GM19193 (cell line): Measurements from ENCODE around the gene PLA2G4B.

Source experiments
- POLR2A ChIP-seq: IDR thresholded peaks from 4 replicates; pipeline ENCODE4 v1.6.1; 2011; ENCODE audit not compliant: insufficient read depth, insufficient read length; ENCODE audit errors: extremely low read depth

PLA2G4B gene

DNA sequence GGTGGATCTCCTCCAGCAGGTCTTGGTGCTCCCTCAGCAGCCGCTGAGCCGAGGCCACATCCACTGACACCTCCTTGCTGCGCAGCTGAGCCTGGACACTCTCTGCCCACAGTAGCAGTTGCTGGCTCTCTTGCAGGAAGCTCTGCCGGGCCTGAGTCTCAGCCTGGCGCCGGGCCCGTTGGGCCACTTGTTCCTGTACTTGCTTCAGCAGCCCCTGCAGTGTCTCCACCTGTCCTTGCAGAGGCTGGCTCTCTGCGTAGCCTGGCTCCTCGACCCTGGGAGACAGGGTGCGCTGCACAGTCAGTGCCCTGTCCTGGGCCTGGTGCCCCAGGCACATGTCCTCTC is 39.7 kb downstream of the PLA2G4B start:
- no peak for TF ChIP-seq POLR2A

DNA sequence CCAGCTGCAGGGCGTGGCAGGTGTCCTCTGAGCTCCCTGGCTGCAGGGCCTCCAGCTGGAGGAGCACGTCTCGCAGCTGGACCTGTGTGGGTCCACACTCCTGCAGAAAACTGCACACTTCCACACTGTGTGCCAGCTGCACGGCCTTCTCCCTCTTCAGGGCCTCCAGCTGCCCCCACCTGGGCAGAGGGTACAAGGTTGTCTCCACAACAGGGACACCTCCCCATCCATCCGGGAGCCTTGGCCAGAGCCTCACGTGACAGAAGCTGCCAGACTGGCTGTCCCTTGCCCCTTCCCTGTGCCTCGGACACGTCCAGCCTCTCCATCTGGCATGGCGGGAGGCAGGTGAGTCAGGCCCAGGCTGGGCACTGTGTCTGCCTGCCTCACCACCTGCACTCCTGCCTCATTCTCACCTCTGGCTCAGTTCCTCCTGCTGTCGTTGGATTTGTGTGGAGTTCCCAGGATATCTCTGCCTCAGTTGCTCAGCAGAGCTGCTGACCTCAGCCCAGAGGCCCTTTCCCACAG is 40.7 kb downstream of the PLA2G4B start:
- no peak for TF ChIP-seq POLR2A

DNA sequence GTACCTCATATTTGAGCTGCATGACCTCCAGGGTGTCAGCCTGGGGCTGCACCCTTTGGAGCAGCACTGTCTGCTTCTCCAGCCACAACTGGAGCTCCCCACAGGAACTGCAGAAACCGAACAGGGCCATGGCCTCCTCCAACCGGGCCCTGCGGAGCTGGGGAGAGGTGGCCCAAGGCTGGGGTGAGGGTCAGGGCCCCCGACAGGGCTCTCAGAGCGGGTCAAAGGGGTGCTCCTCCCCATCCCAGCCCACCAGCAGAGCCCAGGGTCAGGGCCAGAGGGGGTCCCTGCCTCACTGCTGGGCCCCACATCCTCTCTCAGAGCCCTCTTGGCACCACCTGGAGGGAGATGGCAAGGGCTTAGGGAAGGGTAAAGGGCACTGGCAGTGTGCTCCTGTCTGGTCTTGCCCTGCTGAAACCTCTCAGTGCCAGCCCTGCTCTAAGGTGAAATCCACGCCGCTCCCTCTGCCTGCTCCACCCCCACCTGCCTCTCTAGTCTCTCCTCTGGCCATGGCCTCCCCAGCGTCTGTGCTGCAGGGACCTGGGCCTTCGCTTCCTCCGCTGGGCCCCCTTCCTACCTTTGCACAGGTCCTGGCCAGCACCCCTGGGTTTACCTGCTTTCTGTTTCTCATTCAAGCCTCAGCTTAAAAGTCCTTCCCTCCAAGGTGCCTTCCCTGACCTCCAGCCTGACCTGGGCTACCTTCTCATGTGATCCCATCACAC is 41.7 kb downstream of the PLA2G4B start:
- TF ChIP-seq POLR2A = no peak

DNA sequence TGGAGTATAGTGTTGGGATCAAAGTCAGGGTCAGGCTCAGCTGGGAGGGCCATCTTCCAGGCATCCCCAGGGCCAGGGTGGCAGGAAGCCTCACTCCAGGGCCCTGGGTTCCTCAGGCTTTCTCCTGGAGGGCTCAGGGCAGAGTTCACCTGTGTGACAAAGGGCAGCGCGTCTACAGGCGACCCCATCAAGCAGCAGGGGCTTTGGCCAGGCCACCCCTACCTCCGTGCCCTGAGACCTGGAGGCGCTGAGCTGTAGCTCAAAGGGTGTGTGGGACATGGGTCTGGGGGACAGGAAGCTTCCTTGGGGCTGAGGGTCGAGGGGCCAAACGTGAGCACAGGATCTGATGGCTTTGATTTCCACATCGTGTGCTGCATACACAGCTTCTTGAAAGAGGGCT is 42.4 kb downstream of the PLA2G4B start:
- no peak for TF ChIP-seq POLR2A

GRCh38 chr15:41881550-41881919 is 42.9 kb downstream of the PLA2G4B start:
- TF ChIP-seq POLR2A = no peak

GRCh38 chr15:41881920-41882688 is 43.5 kb downstream of the PLA2G4B start:
- no peak for TF ChIP-seq POLR2A

GRCh38 chr15:41882689-41883483 is 44.2 kb downstream of the PLA2G4B start:
- no peak for TF ChIP-seq POLR2A

GRCh38 chr15:41883484-41883825 is 44.8 kb downstream of the PLA2G4B start:
- TF ChIP-seq POLR2A = no peak

- TF ChIP-seq POLR2A = no peak
Measured at GRCh38 chr15:41884458-41884857, 45.8 kb downstream of the PLA2G4B start.

DNA sequence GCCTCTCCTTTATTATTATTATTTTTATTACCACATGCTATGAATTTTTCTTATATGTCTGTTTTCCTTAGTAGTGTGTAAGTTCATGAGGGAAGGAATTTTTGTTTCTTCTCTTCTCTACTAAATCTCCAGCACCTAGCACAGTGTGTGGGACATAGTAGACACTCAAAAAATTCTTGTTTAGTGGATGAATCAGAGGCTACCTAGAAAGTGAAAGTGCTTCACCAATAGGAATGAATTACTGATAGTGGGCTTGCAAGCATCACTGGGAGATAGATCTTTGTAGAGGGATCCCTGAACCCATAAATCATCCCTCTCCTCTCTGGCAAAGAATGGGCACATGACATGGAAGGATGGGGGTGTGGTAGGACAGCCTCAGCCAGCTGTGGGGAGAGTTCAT is 46.7 kb downstream of the PLA2G4B start:
- TF ChIP-seq POLR2A = no peak

- TF ChIP-seq POLR2A = no peak
Measured at GRCh38 chr15:41885841-41886240, 47.2 kb downstream of the PLA2G4B start.

- TF ChIP-seq POLR2A = no peak
Measured at GRCh38 chr15:41886741-41887140, 48.1 kb downstream of the PLA2G4B start.

DNA sequence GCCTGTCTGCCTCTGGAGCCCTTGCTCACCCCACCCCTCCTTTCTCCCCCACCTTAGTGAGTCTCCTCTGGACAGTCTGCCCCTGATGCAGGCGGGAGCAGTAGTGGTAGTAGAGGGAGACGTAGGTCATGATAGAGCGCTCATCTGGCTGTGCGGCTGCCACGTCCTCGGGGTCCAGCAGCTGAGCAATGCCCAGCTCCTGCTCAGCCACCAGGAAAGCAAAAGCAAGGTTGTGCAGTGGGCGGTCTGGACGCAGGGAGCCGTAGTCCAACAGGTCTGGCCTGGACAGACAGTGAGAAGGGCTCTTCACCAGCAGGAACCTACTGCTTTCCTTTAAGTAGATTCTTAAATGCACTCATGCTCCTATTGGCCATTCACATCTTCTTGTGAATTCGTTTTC is 48.5 kb downstream of the PLA2G4B start:
- TF ChIP-seq POLR2A = no peak

DNA sequence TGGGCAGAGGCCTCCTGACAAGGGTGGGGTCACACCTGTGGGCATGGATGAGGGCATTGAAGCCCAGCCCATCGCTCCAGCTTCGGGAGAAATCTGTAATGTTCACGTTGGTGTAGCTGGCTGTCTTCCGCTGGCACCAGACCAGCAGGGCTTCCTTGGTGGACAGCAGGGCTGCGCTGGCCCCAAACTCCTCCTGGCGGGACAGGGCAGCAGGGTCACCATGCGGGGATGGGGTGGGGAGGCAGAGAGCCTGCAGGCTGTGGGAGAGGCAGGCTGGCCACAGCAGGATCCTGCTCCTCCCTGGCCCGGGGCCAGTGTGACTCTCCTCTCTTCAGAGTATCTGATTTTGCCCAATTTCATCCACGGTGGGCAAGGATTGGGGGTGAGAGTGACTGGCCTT is 49.2 kb downstream of the PLA2G4B start:
- no peak for TF ChIP-seq POLR2A

- TF ChIP-seq POLR2A = no peak
Measured at GRCh38 chr15:41888662-41889253, 50.1 kb downstream of the PLA2G4B start.

- TF ChIP-seq POLR2A = no peak
Measured at GRCh38 chr15:41890050-41890690, 51.5 kb downstream of the PLA2G4B start.

- TF ChIP-seq POLR2A = no peak
Measured at GRCh38 chr15:41891226-41891625, 52.6 kb downstream of the PLA2G4B start.
